Adrenal gland (tissue), 12 donors: ENCODE measurements around the gene OR9A2. TPM values are rescaled to one million over a fixed set of nuclear protein-coding genes. Genes with fewer than 3 reads are reported as not detected.

Source experiments
- DNase-seq, 7 donors: peaks; one replicate each; pipeline ENCODE4 v3.0.0-alpha.2; 2019 to 2020
- H3K27ac ChIP-seq, 5 donors: fragments of 200-600 bp; sonication (generic) in 4 of 5; 1 replicate in 3 of 5; 2 replicates in 2 of 5; pipeline versions ENCODE4 v1.5.1 to v1.8.0; 2016 to 2020; ENCODE audit warnings: mild to moderate bottlenecking in 1 of 5
- H3K27me3 ChIP-seq: fragments of 200-600 bp; 2 replicates; pipeline ENCODE4 v1.8.0; 2021
- H3K36me3 ChIP-seq, 2 donors: fragments of 200-600 bp; replicated peaks in 1 of 2; 1 replicate in 1 of 2; 2 replicates in 1 of 2; pipeline versions ENCODE4 v1.5.1 to v1.8.0; 2018 to 2022
- H3K4me1 ChIP-seq, 2 donors: fragments of 200-600 bp; replicated peaks in 1 of 2; 1 replicate in 1 of 2; 2 replicates in 1 of 2; pipeline versions ENCODE4 v1.5.1 to v1.8.0; 2018 to 2021
- H3K4me3 ChIP-seq, 4 donors: fragments of 200-600 bp; sonication (generic) in 3 of 4; one replicate each; pipeline ENCODE4 v1.5.1; 2016 to 2018
- H3K9me3 ChIP-seq, 3 donors: fragments of 200-600 bp; sonication (generic) in 1 of 3; replicated peaks in 1 of 3; 1 replicate in 2 of 3; 2 replicates in 1 of 3; pipeline versions ENCODE4 v1.5.1 to v1.8.0; 2016 to 2021
- CTCF ChIP-seq, 6 experiments: fragments of 450-650 bp in 4 of 6; fragments of 200-600 bp in 2 of 6; sonication (generic) in 1 of 6; IDR thresholded peaks; 1 replicate in 5 of 6; 2 replicates in 1 of 6; pipeline versions ENCODE4 v1.5.1 to v1.8.0; 2016 to 2021; ENCODE audit warnings: antibody characterized with exemption in 6 of 6, mild to moderate bottlenecking in 2 of 6, moderate library complexity in 1 of 6
- POLR2A ChIP-seq, 2 donors: fragments of 450-650 bp; IDR thresholded peaks; one replicate each; pipeline ENCODE4 v1.6.1; 2017; ENCODE audit warnings: antibody characterized with exemption in 2 of 2, mild to moderate bottlenecking in 2 of 2, moderate library complexity in 1 of 2
- WGBS, 4 donors: extraction: QIAGEN DNeasy Blood & Tissue Kit in 2 of 4; methylation state at CpG; one replicate each; pipeline versions ENCODE4 v1.1.5 to v1.1.7; 2013 to 2017; 5-methylcytosine and 5-hydroxymethylcytosine counted together
- intact Hi-C, 2 donors: fragments of 100-400 bp; cut with DNase I; formaldehyde crosslinking; loops; one replicate each; pipeline versions ENCODE4 v1.14.1 to v1.15.0; 2022 to 2023
- polyA plus RNA-seq, 3 donors: library from polyadenylated mRNA; stranded (reverse); fragments of 200-250 nt in 2 of 3; fragments of 350-450 nt in 1 of 3; fragmentation: Illumina TruSeq in 1 of 3; extraction: RNeasy Lipid Tissue Mini Kit (QIAGEN cat#74804) in 1 of 3; gene quantifications; one replicate each; pipeline ENCODE4 v1.2.3, GENCODE V29; 2013 to 2014
- total RNA-seq, 9 donors: library from RNA; depleted of rRNA in 4 of 9; stranded (reverse); fragments of >200 nt in 4 of 9; fragments of 120-200 nt in 1 of 9; fragmentation: NEBNext Ultra II Directional in 1 of 9; extraction: Animal tissue kit (Norgen Biotek cat#: 25700) in 1 of 9; gene quantifications; one replicate each; pipeline versions ENCODE4 v1.1.0 to v1.2.4, GENCODE V29; 2013 to 2023
- donor health status: healthy with polysubstance abuse.
- donor health status: Bipolar disorder and iron deficiency.
- donor health status: DM: yes; HTN: yes; CAD: no.
- donor health status: DM: no; HTN: no; CAD: no.
- donor health status: DM: no; HTN: no; CAD: no.
- donor health status: DM: yes; HTN: yes; CAD: no.

The OR9A2 gene
- total and polyA plus RNA-seq, 12 donors: 0.78 TPM; not detected in 11

- DNase-seq: no peak
- Histone ChIP-seq H3K36me3 (no peaks in the 10 kb centered on the region), H3K27me3 (no peaks in the 10 kb centered on the region), H3K4me1 (no peaks in the 10 kb centered on the region), H3K9me3 (no peaks in the 10 kb centered on the region), H3K4me3 (no peak overlapping the region), H3K27ac (no peak overlapping the region)
- TF ChIP-seq CTCF (IDR thresholded peaks at IDR 0.05) (no peak), POLR2A (IDR thresholded peaks at IDR 0.05) (no peak)
- WGBS, 4 donors: 50 to 57% (median 52%) methylated on average over 3 of the region's 3 CpGs
- intact Hi-C loops: no loop called here
These were observed 15.3 kb upstream of the OR9A2 start for GRCh38 chr7:143042159-143042789.

GRCh38 chr7:143041346-143041745 lies 14.4 kb upstream of the OR9A2 start:
- intact Hi-C loops: no loop called here
- Histone ChIP-seq H3K27me3 (no peaks in the 10 kb centered on the region), H3K9me3 (no peaks in the 10 kb centered on the region), H3K36me3 (no peaks in the 10 kb centered on the region), H3K27ac (no peak overlapping the region), H3K4me1 (no peaks in the 10 kb centered on the region), H3K4me3 (no peak overlapping the region)
- WGBS, 4 donors: 81 to 94% (median 93%) methylated on average over 4 to 6 of the region's 6 CpGs
- no peak for TF ChIP-seq CTCF (IDR thresholded peaks at IDR 0.05)
- no peak for DNase-seq

GRCh38 chr7:143040209-143040715 lies 13.3 kb upstream of the OR9A2 start:
- no peak overlapping the region for H3K4me3 ChIP-seq
- H3K9me3 ChIP-seq: no peaks in the 10 kb centered on the region
- intact Hi-C loops: no loop called here
- H3K36me3 ChIP-seq: no peaks in the 10 kb centered on the region
- H3K27ac ChIP-seq: no peak overlapping the region
- no peak for DNase-seq
- TF ChIP-seq CTCF (IDR thresholded peaks at IDR 0.05) (no peak), POLR2A (IDR thresholded peaks at IDR 0.05) (no peak)
- H3K4me1 ChIP-seq: no peaks in the 10 kb centered on the region
- no peaks in the 10 kb centered on the region for H3K27me3 ChIP-seq
- 77 to 90% (median 81%) methylated on average over 3 of the region's 3 CpGs for WGBS, 4 donors

- Histone ChIP-seq H3K4me1 (no peaks in the 10 kb centered on the region), H3K9me3 (no peaks in the 10 kb centered on the region), H3K4me3 (no peak overlapping the region), H3K27me3 (no peaks in the 10 kb centered on the region), H3K27ac (no peak overlapping the region), H3K36me3 (no peaks in the 10 kb centered on the region)
- intact Hi-C loops: no loop called here
- TF ChIP-seq POLR2A (IDR thresholded peaks at IDR 0.05): no peak
- TF ChIP-seq CTCF (IDR thresholded peaks at IDR 0.05): no peak
- DNase-seq: no peak
- WGBS, 4 donors: 88 to 94% (median 90%) methylated on average over 5 of the region's 5 CpGs
These were observed 11.7 kb upstream of the OR9A2 start for GRCh38 chr7:143038635-143039034.
